MCF 10A (cell line): Measurements from ENCODE around the gene TTC27. TPM values are rescaled to one million over a fixed set of nuclear protein-coding genes. Genes with fewer than 3 reads are reported as not detected.

Experiments
- BruUV-seq: library from RNA; stranded (reverse); fragments of 400-500 nt; replicated peaks from 2 replicates; lab custom pipeline; 2021; lab: Mats Ljungman, UMichigan
- CTCF ChIA-PET: fragments of 300-600 bp; sonication (Branson Sonifier 250); formaldehyde crosslinking; extraction: SDS; loops from one replicate; lab custom pipeline; 2021; ENCODE audit warnings: antibody characterized with exemption, inconsistent platforms; lab: Yijun Ruan, JAX
- POLR2A ChIA-PET: fragments of 300-600, 350-650 bp; sonication (Branson Sonifier 250); formaldehyde crosslinking; extraction: SDS; loops from one replicate; lab custom pipeline; 2020; ENCODE audit warnings: antibody characterized with exemption, inconsistent platforms; lab: Yijun Ruan, JAX
- DNase-seq: peaks from one replicate; pipeline ENCODE4 v3.0.0-alpha.2; 2018; ENCODE audit not compliant: unreplicated experiment
- H3K27ac Mint-ChIP-seq: one replicate; pipeline ENCODE4 v1.8.0; 2022; ENCODE audit warnings: mild to moderate bottlenecking, low read depth, mixed read lengths; ENCODE audit not compliant: unreplicated experiment
- H3K27me3 Mint-ChIP-seq: one replicate; pipeline ENCODE4 v1.8.0; 2022; ENCODE audit warnings: mixed read lengths; ENCODE audit not compliant: insufficient read depth, unreplicated experiment
- H3K36me3 Mint-ChIP-seq: one replicate; pipeline ENCODE4 v1.8.0; 2022; ENCODE audit warnings: mild to moderate bottlenecking, moderate library complexity, mixed read lengths; ENCODE audit not compliant: insufficient read depth, unreplicated experiment
- H3K4me1 Mint-ChIP-seq: one replicate; pipeline ENCODE4 v1.8.0; 2022; ENCODE audit warnings: mixed read lengths; ENCODE audit not compliant: insufficient read depth, unreplicated experiment
- H3K4me3 Mint-ChIP-seq: one replicate; pipeline ENCODE4 v1.8.0; 2022; ENCODE audit warnings: mild to moderate bottlenecking, moderate library complexity, mixed read lengths; ENCODE audit not compliant: unreplicated experiment
- H3K9me3 Mint-ChIP-seq: one replicate; pipeline ENCODE4 v1.8.0; 2022; ENCODE audit warnings: mixed read lengths; ENCODE audit not compliant: unreplicated experiment
- CTCF ChIP-seq: fragments of 200-600 bp; IDR thresholded peaks from one replicate; pipeline ENCODE4 v1.8.0; 2022; ENCODE audit warnings: antibody characterized with exemption, mild to moderate bottlenecking; ENCODE audit not compliant: unreplicated experiment
- intact Hi-C: fragments of 100-400 bp; cut with micrococcal nuclease; formaldehyde crosslinking; loops from 2 replicates; pipeline ENCODE4 v1.14.1; 2022
- total RNA-seq: library from RNA; stranded (reverse); gene quantifications from 2 replicates; pipeline ENCODE4 v1.2.3, GENCODE V29; 2022

The TTC27 gene
- total RNA-seq, 1 experiment from 2014 or later: 29.1 TPM

GRCh38 chr2:32777714-32778113, 149.9 kb downstream of the TTC27 start:
- POLR2A ChIA-PET: no interaction called here
- peaks cover 13% of the 10 kb centered on the region for H3K36me3 Mint-ChIP-seq

GRCh38 chr2:32780961-32781360, 153.1 kb downstream of the TTC27 start:
- H3K4me3 Mint-ChIP-seq: no peak overlapping the region
- BruUV-seq: no TSS peak
- TF ChIP-seq CTCF: no peak
- H3K27ac Mint-ChIP-seq: no peak overlapping the region
- H3K27me3 Mint-ChIP-seq: no peaks in the 10 kb centered on the region
- H3K4me1 Mint-ChIP-seq: no peaks in the 10 kb centered on the region
- H3K36me3 Mint-ChIP-seq: peaks cover 18% of the 10 kb centered on the region
- no peak for DNase-seq
- CTCF ChIA-PET: interaction anchor here (0.5 to 1.2 kb wide), 3 partner anchors 16 to 253 kb away, joined by 3 to 4 read pairs (median 3); no protein-coding TSS in a partner anchor
- POLR2A ChIA-PET: interaction anchor here (0.6 to 0.8 kb wide), 2 partner anchors 32 to 44 kb away, joined by 3 read pairs; no protein-coding TSS in a partner anchor
- H3K9me3 Mint-ChIP-seq: peaks cover 6% of the 10 kb centered on the region
- intact Hi-C loops: no loop called here

More at GRCh38 chr2:32777714-32778113, 149.9 kb downstream of the TTC27 start:
- no TSS peak for BruUV-seq
- Mint-ChIP-seq H3K4me1 (no peaks in the 10 kb centered on the region), H3K9me3 (peaks cover 6% of the 10 kb centered on the region), H3K27ac (no peak overlapping the region), H3K4me3 (no peak overlapping the region), H3K27me3 (no peaks in the 10 kb centered on the region)
- no peak for TF ChIP-seq CTCF
- CTCF ChIA-PET: interaction anchor here (5.8 kb wide), 1 partner anchor 256 kb away, joined by 92 read pairs; no protein-coding TSS in a partner anchor
- intact Hi-C loops: loop anchor here (10.0 kb wide), 1 partner anchor 223 kb away; no protein-coding TSS in a partner anchor
- DNase-seq: no peak

- H3K4me3 Mint-ChIP-seq: no peak overlapping the region
- no peak for TF ChIP-seq CTCF
- H3K9me3 Mint-ChIP-seq: peaks cover 6% of the 10 kb centered on the region
- ChIA-PET CTCF (interaction anchor here (0.7 to 2.2 kb wide), 3 partner anchors 244 to 303 kb away, joined by 3 to 11 read pairs (median 5); no protein-coding TSS in a partner anchor), POLR2A (interaction anchor here (0.9 kb wide), 1 partner anchor 250 kb away, joined by 3 read pairs; no protein-coding TSS in a partner anchor)
- H3K4me1 Mint-ChIP-seq: no peaks in the 10 kb centered on the region
- H3K27ac Mint-ChIP-seq: no peak overlapping the region
- peaks cover 18% of the 10 kb centered on the region for H3K36me3 Mint-ChIP-seq
- no peak for DNase-seq
- no TSS peak for BruUV-seq
- H3K27me3 Mint-ChIP-seq: no peaks in the 10 kb centered on the region
- intact Hi-C loops: no loop called here
These were observed 155.6 kb downstream of the TTC27 start for GRCh38 chr2:32783469-32783868.

- H3K36me3 Mint-ChIP-seq: peaks cover 15% of the 10 kb centered on the region
- no peaks in the 10 kb centered on the region for H3K27me3 Mint-ChIP-seq
- no peak overlapping the region for H3K4me3 Mint-ChIP-seq
- intact Hi-C loops: no loop called here
- DNase-seq: no peak
- H3K27ac Mint-ChIP-seq: no peak overlapping the region
- H3K9me3 Mint-ChIP-seq: peaks cover 6% of the 10 kb centered on the region
- no peaks in the 10 kb centered on the region for H3K4me1 Mint-ChIP-seq
- ChIA-PET CTCF (interaction anchor here (0.7 to 2.2 kb wide), 4 partner anchors 49 to 303 kb away, joined by 3 to 11 read pairs (median 4); no protein-coding TSS in a partner anchor), POLR2A (interaction anchor here (0.6 kb wide), 1 partner anchor 21 kb away, joined by 3 read pairs; no protein-coding TSS in a partner anchor)
- BruUV-seq: no TSS peak
- TF ChIP-seq CTCF: no peak
These were observed 156.1 kb downstream of the TTC27 start for GRCh38 chr2:32783933-32784332.
